Osteoblast (primary cell): ENCODE results near the gene PALB2. TPM values are rescaled to one million over a fixed set of nuclear protein-coding genes. Genes with fewer than 3 reads are reported as not detected.

ENCODE experiments used
- DNase-seq: peaks from one replicate; pipeline ENCODE4 v3.0.0; 2011; ENCODE audit warnings: low spot score, mixed read lengths; ENCODE audit not compliant: insufficient read length; ENCODE audit errors: missing footprints
- H2AFZ ChIP-seq: 2 replicates; pipeline ENCODE4 v1.6.0; 2011; ENCODE audit warnings: mild to moderate bottlenecking, low read length
- H3K27ac ChIP-seq: 2 replicates; pipeline ENCODE4 v1.5.1; 2011; ENCODE audit warnings: mild to moderate bottlenecking, low read depth, low read length, moderate library complexity
- H3K27me3 ChIP-seq: 2 replicates; pipeline ENCODE4 v1.6.0; 2012; ENCODE audit warnings: mild to moderate bottlenecking, control low read depth, inconsistent platforms, low read length, moderate library complexity; ENCODE audit not compliant: insufficient read depth
- H3K36me3 ChIP-seq: 2 replicates; pipeline ENCODE4 v1.5.1; 2011; ENCODE audit warnings: mild to moderate bottlenecking, low read length, control low read depth, moderate library complexity; ENCODE audit not compliant: insufficient read depth
- H3K4me1 ChIP-seq: 2 replicates; pipeline ENCODE4 v1.5.1; 2011; ENCODE audit warnings: mild to moderate bottlenecking, low read length, control low read depth, moderate library complexity; ENCODE audit not compliant: insufficient read depth
- H3K4me2 ChIP-seq: 2 replicates; pipeline ENCODE4 v1.6.0; 2011; ENCODE audit warnings: mild to moderate bottlenecking, low read length; ENCODE audit not compliant: insufficient read depth
- H3K4me3 ChIP-seq: fragments of 200-600 bp; sonication (generic); 3 replicates; pipeline ENCODE4 v1.5.1; 2012; ENCODE audit warnings: mild to moderate bottlenecking, low read length, inconsistent platforms; ENCODE audit not compliant: insufficient read depth
- H3K79me2 ChIP-seq: 2 replicates; pipeline ENCODE4 v1.6.0; 2012; ENCODE audit warnings: mild to moderate bottlenecking, low read length, control low read depth, inconsistent platforms; ENCODE audit not compliant: insufficient read depth
- H3K9me3 ChIP-seq: 2 replicates; pipeline ENCODE4 v1.5.1; 2011; ENCODE audit warnings: low read depth, low read length, control low read depth
- H4K20me1 ChIP-seq: 2 replicates; pipeline ENCODE4 v1.6.0; 2012; ENCODE audit warnings: mild to moderate bottlenecking, low read length, control low read depth; ENCODE audit not compliant: insufficient read depth
- total RNA-seq: library from RNA; depleted of rRNA; stranded (reverse); fragments of >200 nt; gene quantifications from 2 replicates; pipeline ENCODE4 v1.2.3, GENCODE V29; 2012
- TF ChIP-seq, protein P1 (sequence below): IDR thresholded peaks from 2 replicates; pipeline ENCODE4 v1.5.1; 2011; ENCODE audit warnings: mild to moderate bottlenecking, low read depth, low read length, moderate library complexity; ENCODE audit errors: extremely low read depth

PALB2 gene
- total RNA-seq, 1 donor = 14.8 TPM

- H3K9me3 ChIP-seq = no peaks in the 10 kb centered on the region
- H2AFZ ChIP-seq = no peak overlapping the region
- peaks cover 2% of the 10 kb centered on the region for H3K79me2 ChIP-seq
- peak; percentile 83 for DNase-seq
- H3K4me1 ChIP-seq = peaks cover 12% of the 10 kb centered on the region
- H3K36me3 ChIP-seq = peaks cover 57% of the 10 kb centered on the region
- TF ChIP-seq, protein P1, sequence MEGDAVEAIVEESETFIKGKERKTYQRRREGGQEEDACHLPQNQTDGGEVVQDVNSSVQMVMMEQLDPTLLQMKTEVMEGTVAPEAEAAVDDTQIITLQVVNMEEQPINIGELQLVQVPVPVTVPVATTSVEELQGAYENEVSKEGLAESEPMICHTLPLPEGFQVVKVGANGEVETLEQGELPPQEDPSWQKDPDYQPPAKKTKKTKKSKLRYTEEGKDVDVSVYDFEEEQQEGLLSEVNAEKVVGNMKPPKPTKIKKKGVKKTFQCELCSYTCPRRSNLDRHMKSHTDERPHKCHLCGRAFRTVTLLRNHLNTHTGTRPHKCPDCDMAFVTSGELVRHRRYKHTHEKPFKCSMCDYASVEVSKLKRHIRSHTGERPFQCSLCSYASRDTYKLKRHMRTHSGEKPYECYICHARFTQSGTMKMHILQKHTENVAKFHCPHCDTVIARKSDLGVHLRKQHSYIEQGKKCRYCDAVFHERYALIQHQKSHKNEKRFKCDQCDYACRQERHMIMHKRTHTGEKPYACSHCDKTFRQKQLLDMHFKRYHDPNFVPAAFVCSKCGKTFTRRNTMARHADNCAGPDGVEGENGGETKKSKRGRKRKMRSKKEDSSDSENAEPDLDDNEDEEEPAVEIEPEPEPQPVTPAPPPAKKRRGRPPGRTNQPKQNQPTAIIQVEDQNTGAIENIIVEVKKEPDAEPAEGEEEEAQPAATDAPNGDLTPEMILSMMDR = no peak
- no peaks in the 10 kb centered on the region for H3K27me3 ChIP-seq
- H3K27ac ChIP-seq = peak overlapping the region; percentile 64
- H3K4me2 ChIP-seq = peak overlapping the region; percentile 30
- no peak overlapping the region for H3K4me3 ChIP-seq
- peaks cover 8% of the 10 kb centered on the region for H4K20me1 ChIP-seq
Measured at GRCh38 chr16:23670137-23670776, 29.1 kb upstream of the PALB2 start.

- no peak overlapping the region for H3K4me3 ChIP-seq
- H3K36me3 ChIP-seq = peaks cover 70% of the 10 kb centered on the region
- H3K4me1 ChIP-seq = peaks cover 12% of the 10 kb centered on the region
- DNase-seq = no peak
- H3K4me2 ChIP-seq = no peak overlapping the region
- H3K27me3 ChIP-seq = no peaks in the 10 kb centered on the region
- TF ChIP-seq, protein P1 = no peak
- no peak overlapping the region for H2AFZ ChIP-seq
- peaks cover 2% of the 10 kb centered on the region for H3K79me2 ChIP-seq
- H3K27ac ChIP-seq = no peak overlapping the region
- no peaks in the 10 kb centered on the region for H3K9me3 ChIP-seq
- peaks cover 12% of the 10 kb centered on the region for H4K20me1 ChIP-seq
Measured at GRCh38 chr16:23668873-23669272, 27.8 kb upstream of the PALB2 start.

GRCh38 chr16:23668225-23668624 is 27.1 kb upstream of the PALB2 start:
- Histone ChIP-seq H3K4me2 (no peak overlapping the region), H3K27me3 (no peaks in the 10 kb centered on the region), H4K20me1 (peaks cover 12% of the 10 kb centered on the region), H3K36me3 (peaks cover 74% of the 10 kb centered on the region), H3K79me2 (peaks cover 2% of the 10 kb centered on the region), H3K4me1 (peaks cover 12% of the 10 kb centered on the region), H2AFZ (no peak overlapping the region), H3K4me3 (no peak overlapping the region), H3K27ac (no peak overlapping the region), H3K9me3 (no peaks in the 10 kb centered on the region)
- DNase-seq = peak; percentile 13
- TF ChIP-seq, protein P1 = no peak

GRCh38 chr16:23667355-23667659 is 26.2 kb upstream of the PALB2 start:
- Histone ChIP-seq H3K27me3 (no peaks in the 10 kb centered on the region), H3K4me1 (peaks cover 12% of the 10 kb centered on the region), H3K4me3 (no peak overlapping the region), H3K9me3 (no peaks in the 10 kb centered on the region), H3K4me2 (no peak overlapping the region), H3K27ac (no peak overlapping the region), H3K79me2 (peaks cover under 1% of the 10 kb centered on the region), H3K36me3 (peaks cover 81% of the 10 kb centered on the region), H4K20me1 (peaks cover 15% of the 10 kb centered on the region), H2AFZ (no peak overlapping the region)
- peak; percentile 10 for DNase-seq
- TF ChIP-seq, protein P1 = no peak
